Stimulated activated naive CD4-positive, alpha-beta T cell (primary cell): ENCODE measurements around the gene ESYT3.
"Not testable (repeated sequence)": the region's sequence is repeated elsewhere in the genome, so short reads cannot be mapped to it uniquely, and the experiment has no call there.

Experiments used
- DNase-seq, 6 experiments: peaks; one replicate each; lab custom pipeline; 2025; lab: John Stamatoyannopoulos, UW

Gene ESYT3

DNA sequence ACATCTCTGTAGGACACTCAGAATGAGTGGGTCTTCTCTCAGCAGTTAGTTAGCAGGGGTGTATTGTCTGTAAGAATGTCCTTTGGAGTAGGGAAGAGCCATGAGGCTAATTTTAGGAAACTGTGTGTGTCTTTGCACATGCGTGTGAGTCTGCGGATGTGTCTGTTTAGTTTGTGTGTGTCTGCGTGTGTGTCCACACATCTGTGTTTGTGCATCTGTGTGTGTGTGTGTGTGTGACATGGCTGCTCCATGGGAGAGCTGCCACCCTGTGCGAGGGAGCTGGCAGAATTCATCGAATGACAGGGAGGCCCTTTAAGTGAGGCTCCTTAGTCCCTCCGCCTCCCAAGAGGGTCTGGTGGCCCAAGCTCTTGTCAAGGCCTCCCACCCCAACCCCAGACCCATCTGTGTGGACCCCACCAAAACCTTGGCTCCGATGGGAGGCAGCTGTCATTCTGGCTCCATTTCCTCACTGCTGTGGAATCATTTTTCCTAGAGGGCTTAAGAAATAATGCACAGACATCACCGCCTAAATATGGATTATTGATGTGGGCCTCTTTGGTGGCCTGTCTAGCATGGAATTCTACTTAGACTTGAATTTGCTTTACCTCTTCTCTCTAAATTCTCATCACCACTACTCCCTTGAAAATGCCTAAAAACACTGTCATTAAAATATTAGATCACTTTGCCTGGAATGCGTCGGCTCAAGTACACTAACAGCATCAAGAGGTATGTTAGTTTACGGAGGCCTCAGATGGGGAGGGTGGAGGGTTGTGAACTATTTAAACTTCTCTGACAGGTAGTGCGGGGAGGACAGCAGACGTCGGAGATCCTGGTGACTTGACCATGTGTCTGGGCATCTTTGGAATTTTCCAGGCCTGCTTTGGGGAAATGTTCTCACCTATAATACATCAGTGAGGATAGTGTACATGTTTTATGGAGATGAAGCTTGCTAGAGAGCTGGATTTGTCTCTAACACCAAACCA, 9.4 kb downstream of the ESYT3 start:
- no peak for DNase-seq

- DNase-seq = no peak
Observed at GRCh38 chr3:138445236-138445635, 10.8 kb downstream of the ESYT3 start.

- no peak for DNase-seq
Observed at GRCh38 chr3:138445654-138446053, 11.2 kb downstream of the ESYT3 start.

DNA sequence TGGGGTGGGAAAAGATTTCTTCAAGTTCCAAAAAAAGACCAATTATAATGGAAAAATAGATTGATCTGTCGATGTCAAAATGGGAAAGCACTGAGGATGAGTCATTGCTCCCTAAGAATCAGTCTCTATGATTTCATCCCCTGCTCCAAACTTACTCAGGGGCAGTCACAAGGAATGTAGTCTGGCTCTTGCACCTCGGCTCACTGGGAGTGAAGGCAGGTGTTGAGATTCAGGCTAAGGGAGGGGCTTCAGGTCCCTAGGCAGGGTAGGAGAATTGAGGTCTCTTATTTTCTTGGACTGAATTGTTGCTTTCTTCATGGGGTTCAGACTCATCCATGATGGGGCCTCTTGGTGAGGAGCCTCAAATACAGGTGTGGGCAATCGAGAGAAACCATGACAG, 14.2 kb downstream of the ESYT3 start:
- DNase-seq = no peak

GRCh38 chr3:138449490-138449889, 15.1 kb downstream of the ESYT3 start:
- no peak for DNase-seq

- DNase-seq = no peak
Observed at GRCh38 chr3:138450181-138450580, 15.8 kb downstream of the ESYT3 start.

- no peak for DNase-seq
Observed at GRCh38 chr3:138450704-138451424, 16.4 kb downstream of the ESYT3 start.

GRCh38 chr3:138451595-138452162, 17.3 kb downstream of the ESYT3 start:
- DNase-seq = no peak

DNA sequence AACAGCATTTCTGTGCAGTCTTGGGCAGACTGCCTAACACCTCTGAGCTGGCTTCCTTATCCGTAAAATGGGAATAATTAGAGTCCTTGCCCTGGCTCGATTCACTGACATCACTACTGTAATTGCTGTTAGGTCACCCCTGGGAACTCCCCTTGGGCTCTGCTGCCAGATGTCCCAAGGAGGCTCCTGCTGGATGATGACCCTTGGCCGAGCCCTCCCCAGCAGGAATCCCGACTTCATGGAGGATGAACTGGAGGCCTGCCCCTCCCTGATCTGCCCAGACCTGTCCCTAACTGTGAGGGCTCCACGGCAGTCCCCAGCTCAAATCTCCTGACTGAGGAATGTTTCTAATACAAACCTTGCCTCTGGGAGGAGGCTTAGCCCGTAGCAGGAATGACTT, 18.0 kb downstream of the ESYT3 start:
- no peak for DNase-seq

DNA sequence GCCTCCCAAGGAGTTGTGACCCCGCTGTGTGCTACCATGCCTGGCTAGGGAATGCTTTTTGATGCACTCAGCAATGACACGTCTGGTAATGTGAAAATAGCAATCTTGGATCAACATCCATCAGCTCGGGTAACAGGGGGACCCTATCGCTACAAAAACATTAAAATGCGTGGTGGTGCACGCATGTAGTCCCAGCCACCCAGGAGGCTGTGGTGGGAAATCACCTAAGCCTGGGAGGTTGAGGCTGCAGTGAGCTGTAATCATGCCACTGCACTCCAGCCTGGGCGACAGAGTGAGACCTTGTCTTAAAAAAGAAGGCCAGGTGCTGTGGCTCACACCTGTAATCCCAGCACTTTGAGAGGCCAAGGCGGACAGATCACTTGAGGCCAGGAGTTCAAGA, 19.5 kb downstream of the ESYT3 start:
- not testable (repeated sequence) for DNase-seq

GRCh38 chr3:138455801-138456716, 21.6 kb downstream of the ESYT3 start:
- DNase-seq = no peak

- no peak for DNase-seq
Observed at GRCh38 chr3:138456961-138457862, 22.8 kb downstream of the ESYT3 start.

DNA sequence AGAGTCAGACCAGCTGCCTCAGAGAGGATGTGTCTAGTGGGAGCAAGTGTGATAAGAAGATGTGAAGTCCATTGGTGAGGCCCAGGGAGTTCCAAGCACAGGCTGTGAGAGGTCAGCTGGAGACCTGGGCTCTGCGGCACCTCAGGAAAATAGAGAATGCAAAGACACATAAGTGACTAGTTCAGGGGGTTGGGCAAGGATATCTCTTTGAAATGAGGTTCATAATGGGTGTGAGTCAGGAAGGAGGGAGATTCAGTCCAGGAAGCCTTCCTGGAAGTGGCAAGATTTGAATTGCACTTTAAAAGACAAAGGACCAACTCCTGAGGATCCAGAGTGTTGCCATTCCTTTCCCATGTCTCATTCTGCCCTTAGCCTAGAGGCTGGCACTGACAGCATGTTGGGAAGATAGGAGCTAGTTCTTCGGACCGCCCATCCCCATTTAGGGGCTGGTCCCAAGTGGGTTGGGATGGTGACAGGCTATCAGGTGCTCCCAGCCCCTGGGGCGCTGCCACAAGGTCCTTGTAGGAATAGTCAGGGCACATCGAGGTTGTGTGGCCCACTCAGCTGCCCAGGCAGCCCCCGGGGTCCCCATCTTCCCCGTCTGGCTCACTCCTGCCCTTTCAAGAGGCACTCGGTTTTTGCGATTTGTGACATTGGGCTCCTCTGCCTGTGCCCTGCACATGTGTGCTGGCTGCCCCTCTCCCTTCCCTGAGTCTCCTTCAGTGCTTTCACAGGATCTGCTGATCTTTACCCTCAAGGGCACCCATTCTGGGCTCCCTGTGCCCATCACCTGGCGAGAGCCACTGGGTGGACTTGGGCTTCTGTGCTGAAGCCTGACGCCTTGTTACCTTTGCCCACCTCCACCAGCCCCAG, 23.7 kb downstream of the ESYT3 start:
- no peak for DNase-seq

- DNase-seq = no peak
Observed at GRCh38 chr3:138458774-138459499, 24.5 kb downstream of the ESYT3 start.

GRCh38 chr3:138459619-138460535, 25.5 kb downstream of the ESYT3 start:
- DNase-seq = no peak

DNA sequence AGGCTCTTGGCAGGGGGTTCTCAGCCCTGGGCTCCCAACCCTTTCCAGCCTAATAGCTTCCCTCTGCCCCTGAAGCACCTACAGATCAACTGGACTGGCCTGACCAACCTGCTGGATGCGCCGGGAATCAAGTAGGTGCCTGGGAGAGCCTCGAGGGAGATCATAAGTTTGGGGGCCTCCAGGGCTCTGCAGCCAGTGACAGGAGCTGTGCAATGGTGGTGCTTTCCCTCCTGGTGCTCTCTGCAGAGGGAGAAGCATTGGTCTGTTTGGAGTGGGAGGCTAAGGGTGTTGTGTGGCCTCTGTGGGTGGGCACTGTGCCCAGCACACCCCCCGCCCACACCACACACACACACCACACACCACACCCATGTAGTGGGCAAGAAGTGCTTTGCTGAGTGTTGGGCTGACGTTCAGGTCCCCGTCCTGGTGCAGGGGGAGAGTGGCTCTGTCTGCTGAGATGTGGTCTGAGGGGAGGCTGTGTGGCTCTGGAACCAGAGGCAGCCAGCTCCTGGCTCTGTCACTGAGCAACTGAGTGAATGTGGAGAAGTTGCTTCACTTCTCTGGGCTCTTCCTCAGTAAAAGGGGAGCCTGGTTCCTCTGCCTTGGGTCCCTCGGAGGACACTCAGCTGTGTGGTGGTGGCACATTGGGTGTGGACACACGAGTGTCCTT, 26.3 kb downstream of the ESYT3 start:
- DNase-seq = no peak

GRCh38 chr3:138461246-138461645, 26.8 kb downstream of the ESYT3 start:
- DNase-seq = no peak
